Fibroblast of the aortic adventitia (primary cell): ENCODE data around the gene AP3B1. TPM values are rescaled to one million over a fixed set of nuclear protein-coding genes. Genes with fewer than 3 reads are reported as not detected.

Source experiments
- DNase-seq: peaks from one replicate; pipeline ENCODE4 v3.0.0-alpha.2; 2010; ENCODE audit warnings: low read depth
- H3K4me3 ChIP-seq: 2 replicates; pipeline ENCODE4 v1.5.1; 2011; ENCODE audit warnings: low read depth, mild to moderate bottlenecking, control low read depth, low read length, moderate library complexity
- total RNA-seq: library from RNA; depleted of rRNA; stranded (reverse); fragments of >200 nt; gene quantifications from 2 replicates; pipeline ENCODE4 v1.2.3, GENCODE V29; 2012; ENCODE audit warnings: low replicate concordance
- TF ChIP-seq, protein P1 (sequence below): IDR thresholded peaks from 2 replicates; pipeline ENCODE4 v1.5.1; 2011; ENCODE audit warnings: mild to moderate bottlenecking, low read length, control low read depth, inconsistent platforms; ENCODE audit not compliant: insufficient read depth

The AP3B1 gene, protein sequence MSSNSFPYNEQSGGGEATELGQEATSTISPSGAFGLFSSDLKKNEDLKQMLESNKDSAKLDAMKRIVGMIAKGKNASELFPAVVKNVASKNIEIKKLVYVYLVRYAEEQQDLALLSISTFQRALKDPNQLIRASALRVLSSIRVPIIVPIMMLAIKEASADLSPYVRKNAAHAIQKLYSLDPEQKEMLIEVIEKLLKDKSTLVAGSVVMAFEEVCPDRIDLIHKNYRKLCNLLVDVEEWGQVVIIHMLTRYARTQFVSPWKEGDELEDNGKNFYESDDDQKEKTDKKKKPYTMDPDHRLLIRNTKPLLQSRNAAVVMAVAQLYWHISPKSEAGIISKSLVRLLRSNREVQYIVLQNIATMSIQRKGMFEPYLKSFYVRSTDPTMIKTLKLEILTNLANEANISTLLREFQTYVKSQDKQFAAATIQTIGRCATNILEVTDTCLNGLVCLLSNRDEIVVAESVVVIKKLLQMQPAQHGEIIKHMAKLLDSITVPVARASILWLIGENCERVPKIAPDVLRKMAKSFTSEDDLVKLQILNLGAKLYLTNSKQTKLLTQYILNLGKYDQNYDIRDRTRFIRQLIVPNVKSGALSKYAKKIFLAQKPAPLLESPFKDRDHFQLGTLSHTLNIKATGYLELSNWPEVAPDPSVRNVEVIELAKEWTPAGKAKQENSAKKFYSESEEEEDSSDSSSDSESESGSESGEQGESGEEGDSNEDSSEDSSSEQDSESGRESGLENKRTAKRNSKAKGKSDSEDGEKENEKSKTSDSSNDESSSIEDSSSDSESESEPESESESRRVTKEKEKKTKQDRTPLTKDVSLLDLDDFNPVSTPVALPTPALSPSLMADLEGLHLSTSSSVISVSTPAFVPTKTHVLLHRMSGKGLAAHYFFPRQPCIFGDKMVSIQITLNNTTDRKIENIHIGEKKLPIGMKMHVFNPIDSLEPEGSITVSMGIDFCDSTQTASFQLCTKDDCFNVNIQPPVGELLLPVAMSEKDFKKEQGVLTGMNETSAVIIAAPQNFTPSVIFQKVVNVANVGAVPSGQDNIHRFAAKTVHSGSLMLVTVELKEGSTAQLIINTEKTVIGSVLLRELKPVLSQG
- 78.5 and 84.6 TPM in 2 replicates for total RNA-seq

DNA sequence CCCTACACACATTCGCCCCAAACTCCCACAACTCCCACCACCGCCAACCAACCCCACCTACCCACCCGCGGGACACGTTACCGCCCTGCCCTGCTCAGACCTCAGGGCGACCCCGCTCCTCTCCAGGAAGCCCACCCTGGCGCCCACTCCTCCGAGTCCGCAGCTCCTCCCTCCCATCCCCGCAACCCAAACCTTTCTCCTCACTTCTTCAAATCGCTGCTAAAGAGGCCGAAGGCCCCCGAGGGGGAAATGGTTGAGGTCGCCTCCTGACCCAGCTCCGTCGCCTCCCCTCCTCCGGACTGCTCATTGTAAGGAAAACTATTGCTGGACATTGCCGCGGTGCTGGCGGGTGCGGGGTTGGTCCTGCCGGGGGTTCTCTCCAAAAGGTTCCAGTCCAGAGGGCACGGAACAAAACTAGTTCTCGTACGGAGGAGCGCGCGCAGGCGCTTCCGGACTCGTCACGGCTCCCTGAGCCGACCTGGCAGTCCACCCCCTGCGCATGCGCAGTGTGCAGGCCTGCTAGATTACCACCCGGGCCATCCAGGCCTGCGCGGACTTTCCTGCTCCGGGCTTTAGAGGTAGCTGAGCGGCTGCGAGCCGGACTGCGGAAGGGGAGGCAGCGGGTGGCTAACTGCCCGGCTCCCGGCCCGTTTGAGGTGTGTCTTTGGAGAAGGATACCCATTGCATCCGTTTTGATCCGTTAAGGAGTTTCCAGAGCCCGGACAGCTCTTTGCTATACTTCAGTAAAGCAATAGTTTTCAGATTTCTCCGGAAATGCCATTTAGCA is at the start of gene AP3B1:
AP3B1 (minus strand) TSS at position 451 of the 787 bp plus-strand sequence; CDS start at position 332, 119 bp downstream.
- peak within 1 kb of the TSS; percentile 95 for H3K4me3 ChIP-seq
- TF ChIP-seq, protein P1, sequence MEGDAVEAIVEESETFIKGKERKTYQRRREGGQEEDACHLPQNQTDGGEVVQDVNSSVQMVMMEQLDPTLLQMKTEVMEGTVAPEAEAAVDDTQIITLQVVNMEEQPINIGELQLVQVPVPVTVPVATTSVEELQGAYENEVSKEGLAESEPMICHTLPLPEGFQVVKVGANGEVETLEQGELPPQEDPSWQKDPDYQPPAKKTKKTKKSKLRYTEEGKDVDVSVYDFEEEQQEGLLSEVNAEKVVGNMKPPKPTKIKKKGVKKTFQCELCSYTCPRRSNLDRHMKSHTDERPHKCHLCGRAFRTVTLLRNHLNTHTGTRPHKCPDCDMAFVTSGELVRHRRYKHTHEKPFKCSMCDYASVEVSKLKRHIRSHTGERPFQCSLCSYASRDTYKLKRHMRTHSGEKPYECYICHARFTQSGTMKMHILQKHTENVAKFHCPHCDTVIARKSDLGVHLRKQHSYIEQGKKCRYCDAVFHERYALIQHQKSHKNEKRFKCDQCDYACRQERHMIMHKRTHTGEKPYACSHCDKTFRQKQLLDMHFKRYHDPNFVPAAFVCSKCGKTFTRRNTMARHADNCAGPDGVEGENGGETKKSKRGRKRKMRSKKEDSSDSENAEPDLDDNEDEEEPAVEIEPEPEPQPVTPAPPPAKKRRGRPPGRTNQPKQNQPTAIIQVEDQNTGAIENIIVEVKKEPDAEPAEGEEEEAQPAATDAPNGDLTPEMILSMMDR, result no peak
- DNase-seq, result peak; percentile 99

DNA sequence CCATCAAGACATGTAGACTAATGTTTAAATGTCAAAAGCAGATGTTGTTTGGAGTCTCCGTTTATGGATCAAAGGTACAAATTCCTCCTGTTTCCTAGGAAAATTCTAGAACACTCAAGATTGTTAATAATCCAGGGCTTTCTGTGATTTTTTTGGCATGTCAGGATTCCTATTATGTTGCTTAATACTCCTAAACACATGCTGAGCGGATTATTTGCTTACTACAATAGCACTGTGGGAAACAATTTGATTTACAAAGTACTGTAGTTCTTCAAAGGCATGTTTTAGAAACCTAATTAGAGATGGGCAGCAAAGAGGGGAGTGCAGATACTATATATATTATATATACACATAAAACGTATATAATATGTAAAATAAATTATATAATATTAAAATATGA is 46.9 kb upstream of the AP3B1 start:
- no peak for DNase-seq
- TF ChIP-seq, protein P1, result no peak

DNA sequence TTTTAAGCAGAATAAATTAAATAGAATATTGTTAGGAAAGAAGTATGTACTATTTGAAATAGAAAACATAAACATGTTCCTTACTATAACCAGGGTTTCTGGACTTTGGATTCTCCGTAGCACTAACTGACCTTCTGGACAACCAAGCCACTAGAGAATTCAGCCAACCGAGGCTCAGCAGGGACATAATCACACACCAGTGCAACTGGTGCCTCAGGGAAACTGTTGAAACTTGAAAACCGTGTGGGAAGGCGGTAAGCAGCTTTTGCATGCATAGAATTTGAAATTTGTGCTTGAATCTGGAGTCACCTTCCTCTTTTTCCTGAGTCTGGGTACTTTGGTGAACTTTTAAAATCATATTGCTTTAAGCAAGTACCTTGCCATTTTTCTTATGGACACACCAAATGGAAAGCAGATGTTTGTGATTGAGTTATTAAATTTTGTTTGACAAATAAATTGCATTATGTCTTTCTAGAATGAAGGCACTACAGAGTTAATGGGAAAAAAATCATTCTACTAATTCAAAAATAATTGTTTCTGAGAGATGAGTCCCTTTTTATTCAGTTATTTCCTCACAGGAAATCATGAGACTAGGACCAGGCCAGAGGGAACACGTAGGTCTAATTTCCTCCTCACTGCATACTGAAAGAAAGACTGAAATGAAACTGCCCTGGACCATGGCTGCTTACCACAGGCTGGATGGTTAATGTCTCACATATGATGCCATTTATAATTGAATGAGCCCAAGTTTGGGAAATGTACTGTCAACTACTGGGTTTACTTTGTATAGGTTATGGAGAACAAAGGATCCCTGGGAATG is 45.3 kb upstream of the AP3B1 start:
- TF ChIP-seq, protein P1, result no peak
- no peak overlapping the region for H3K4me3 ChIP-seq
- DNase-seq, result no peak

More for the DNA sequence above, 46.9 kb upstream of the AP3B1 start:
- no peak overlapping the region for H3K4me3 ChIP-seq

DNA sequence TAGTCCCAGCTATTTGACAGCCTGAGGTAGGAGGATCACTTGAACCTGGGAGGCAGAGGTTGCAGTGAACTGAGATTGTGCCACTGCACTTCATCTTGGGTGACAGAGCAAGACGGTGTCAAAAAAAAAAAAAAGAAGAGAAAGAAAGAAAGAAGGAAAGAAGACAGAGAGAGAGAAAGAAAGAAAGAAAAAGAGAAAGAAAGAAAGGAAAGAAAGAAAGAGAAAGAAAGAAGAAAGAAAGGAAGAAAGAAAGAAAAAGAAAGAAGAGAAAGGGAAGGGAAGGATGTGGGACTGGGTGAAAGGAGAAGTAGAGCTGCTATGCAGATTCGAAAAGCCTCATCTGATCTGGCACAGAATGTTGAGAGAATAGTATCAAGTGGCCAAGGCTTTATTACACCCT is 42.2 kb upstream of the AP3B1 start:
- DNase-seq, result no peak

DNA sequence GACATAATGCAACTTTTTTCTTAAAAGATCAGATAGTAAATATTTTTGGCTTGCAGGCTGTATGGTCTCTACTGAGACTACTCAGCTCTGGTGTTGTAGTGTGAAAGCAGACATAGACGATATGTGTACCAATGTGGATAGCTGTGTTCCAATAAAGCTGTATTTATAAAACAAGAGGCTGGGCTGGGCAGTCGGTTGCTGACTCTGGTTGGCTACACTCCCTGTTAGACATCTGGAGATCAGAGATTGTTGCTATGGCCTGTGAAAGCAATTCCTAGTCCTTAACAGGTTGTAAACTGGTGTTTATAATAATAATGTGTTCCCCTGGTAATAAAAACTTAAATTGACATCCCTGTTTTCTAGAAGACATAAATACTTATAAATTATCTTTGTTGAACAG is 41.5 kb upstream of the AP3B1 start:
- H3K4me3 ChIP-seq, result no peak overlapping the region
- TF ChIP-seq, protein P1, result no peak
- DNase-seq, result no peak

More for the DNA sequence above, 42.2 kb upstream of the AP3B1 start:
- H3K4me3 ChIP-seq, result no peak overlapping the region
- TF ChIP-seq, protein P1, result no peak
